Endothelial cell (in vitro differentiated cells): Measurements from ENCODE around the gene HDAC4. TPM values are rescaled to one million over a fixed set of nuclear protein-coding genes. Genes with fewer than 3 reads are reported as not detected.

Experiments
- DNase-seq: peaks from one replicate; pipeline ENCODE4 v3.0.0; 2021; ENCODE audit warnings: low spot score
- H3K27ac Mint-ChIP-seq: one replicate; pipeline ENCODE4 v1.8.0; 2021; ENCODE audit warnings: mixed read lengths, inconsistent platforms; ENCODE audit not compliant: unreplicated experiment
- H3K27me3 Mint-ChIP-seq: one replicate; pipeline ENCODE4 v1.8.0; 2021; ENCODE audit warnings: mild to moderate bottlenecking, moderate library complexity, mixed read lengths, inconsistent platforms; ENCODE audit not compliant: unreplicated experiment
- H3K36me3 Mint-ChIP-seq: one replicate; pipeline ENCODE4 v1.8.0; 2021; ENCODE audit warnings: mild to moderate bottlenecking, low read depth, mixed read lengths, inconsistent platforms; ENCODE audit not compliant: unreplicated experiment
- H3K4me1 Mint-ChIP-seq: one replicate; pipeline ENCODE4 v1.8.0; 2021; ENCODE audit warnings: mild to moderate bottlenecking, mixed read lengths, inconsistent platforms; ENCODE audit not compliant: unreplicated experiment
- H3K4me3 Mint-ChIP-seq: one replicate; pipeline ENCODE4 v1.8.0; 2021; ENCODE audit warnings: mild to moderate bottlenecking, mixed read lengths, inconsistent platforms; ENCODE audit not compliant: unreplicated experiment
- H3K9me3 Mint-ChIP-seq: one replicate; pipeline ENCODE4 v1.8.0; 2021; ENCODE audit warnings: mixed read lengths, inconsistent platforms; ENCODE audit not compliant: unreplicated experiment
- total RNA-seq: library from RNA; stranded (reverse); fragmentation: NEBNext Ultra II Directional; extraction: Animal tissue kit (Norgen Biotek cat#: 25700); gene quantifications from one replicate; pipeline ENCODE4 v1.2.1, GENCODE V29; 2021; ENCODE audit not compliant: unreplicated experiment
- TF ChIP-seq, protein P1 (sequence below): fragments of 200-600 bp; sonication (generic); IDR thresholded peaks from one replicate; pipeline ENCODE4 v1.5.0; 2021; ENCODE audit warnings: antibody characterized with exemption; ENCODE audit not compliant: unreplicated experiment

The HDAC4 gene
- total RNA-seq, 1 donor from 2014 or later, result 26.0 TPM

DNA sequence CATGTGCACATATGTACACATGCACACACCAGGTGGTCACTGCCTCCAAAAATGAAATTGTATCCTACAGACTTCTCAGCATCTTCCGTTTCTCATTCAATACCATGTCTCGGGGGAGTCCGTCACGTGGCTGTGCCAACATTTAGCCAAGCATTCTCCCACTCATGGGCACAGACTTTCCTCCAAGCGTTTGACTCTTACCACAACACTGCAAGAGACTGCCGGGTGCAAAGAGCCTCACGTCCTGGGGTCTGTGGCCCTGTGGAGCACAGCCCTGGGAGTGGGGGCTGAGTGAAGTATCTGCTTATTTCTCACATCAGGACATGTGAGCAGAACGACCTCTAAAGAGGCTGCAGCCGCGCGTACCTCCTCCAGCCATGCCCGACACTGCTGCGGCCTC is 28.0 kb downstream of the HDAC4 start:
- no peak overlapping the region for H3K27ac Mint-ChIP-seq
- no peak for DNase-seq

DNA sequence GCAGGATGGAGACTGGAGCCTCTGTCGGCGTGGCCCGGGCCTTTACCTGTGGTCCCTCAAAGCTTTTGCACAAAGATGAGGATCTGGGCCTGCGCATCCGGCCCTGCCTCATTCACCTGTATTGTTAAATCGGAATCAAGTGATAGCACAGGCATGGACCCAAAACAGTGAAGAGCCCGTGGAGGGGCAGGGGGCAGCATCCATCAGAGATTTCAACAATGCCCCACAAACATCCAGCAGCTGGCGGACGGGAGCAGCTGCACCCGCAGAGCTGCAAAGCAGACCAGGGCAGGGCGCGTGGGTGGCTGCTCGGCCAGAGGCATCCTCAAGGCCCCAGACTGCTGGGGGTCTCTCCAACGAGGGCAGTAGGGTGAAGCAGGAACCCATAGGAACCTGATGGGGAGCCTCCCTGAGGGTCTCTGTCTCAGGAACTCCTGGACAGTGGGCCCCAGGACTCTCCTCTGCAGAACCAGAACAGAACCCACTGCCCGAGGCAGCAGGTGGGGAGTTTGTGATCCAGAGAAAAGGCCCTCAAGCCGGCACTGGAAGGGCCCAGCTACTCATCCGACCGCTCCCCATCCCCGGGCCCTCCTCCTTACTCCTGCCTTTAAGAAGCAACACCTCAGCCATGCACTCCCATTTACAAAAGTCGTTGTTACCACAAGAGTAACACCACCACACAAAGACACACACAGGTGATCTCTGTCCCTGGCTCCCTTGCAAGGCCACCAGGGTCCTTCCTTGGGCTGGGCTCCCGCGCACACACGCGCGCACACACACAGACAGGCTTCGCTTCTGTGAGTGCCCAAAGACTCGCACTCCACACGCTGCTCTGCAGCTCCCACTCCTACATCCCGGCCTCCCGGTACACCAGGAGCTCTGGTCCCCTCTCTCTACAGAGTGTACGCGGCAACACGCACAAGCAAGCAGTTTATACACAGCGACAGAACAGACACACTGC is 28.8 kb downstream of the HDAC4 start:
- H3K27me3 Mint-ChIP-seq, result peaks cover 3% of the 10 kb centered on the region
- no peak overlapping the region for H3K4me3 Mint-ChIP-seq
- DNase-seq, result no peak
- TF ChIP-seq, protein P1, sequence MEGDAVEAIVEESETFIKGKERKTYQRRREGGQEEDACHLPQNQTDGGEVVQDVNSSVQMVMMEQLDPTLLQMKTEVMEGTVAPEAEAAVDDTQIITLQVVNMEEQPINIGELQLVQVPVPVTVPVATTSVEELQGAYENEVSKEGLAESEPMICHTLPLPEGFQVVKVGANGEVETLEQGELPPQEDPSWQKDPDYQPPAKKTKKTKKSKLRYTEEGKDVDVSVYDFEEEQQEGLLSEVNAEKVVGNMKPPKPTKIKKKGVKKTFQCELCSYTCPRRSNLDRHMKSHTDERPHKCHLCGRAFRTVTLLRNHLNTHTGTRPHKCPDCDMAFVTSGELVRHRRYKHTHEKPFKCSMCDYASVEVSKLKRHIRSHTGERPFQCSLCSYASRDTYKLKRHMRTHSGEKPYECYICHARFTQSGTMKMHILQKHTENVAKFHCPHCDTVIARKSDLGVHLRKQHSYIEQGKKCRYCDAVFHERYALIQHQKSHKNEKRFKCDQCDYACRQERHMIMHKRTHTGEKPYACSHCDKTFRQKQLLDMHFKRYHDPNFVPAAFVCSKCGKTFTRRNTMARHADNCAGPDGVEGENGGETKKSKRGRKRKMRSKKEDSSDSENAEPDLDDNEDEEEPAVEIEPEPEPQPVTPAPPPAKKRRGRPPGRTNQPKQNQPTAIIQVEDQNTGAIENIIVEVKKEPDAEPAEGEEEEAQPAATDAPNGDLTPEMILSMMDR, result no peak
- no peaks in the 10 kb centered on the region for H3K9me3 Mint-ChIP-seq
- no peak overlapping the region for H3K27ac Mint-ChIP-seq
- peaks cover 4% of the 10 kb centered on the region for H3K4me1 Mint-ChIP-seq
- no peaks in the 10 kb centered on the region for H3K36me3 Mint-ChIP-seq

More for the DNA sequence above, 28.0 kb downstream of the HDAC4 start:
- Mint-ChIP-seq H3K36me3 (peaks cover under 1% of the 10 kb centered on the region), H3K4me1 (peaks cover 4% of the 10 kb centered on the region), H3K4me3 (no peak overlapping the region), H3K9me3 (no peaks in the 10 kb centered on the region), H3K27me3 (peaks cover 3% of the 10 kb centered on the region)
- TF ChIP-seq, protein P1, result no peak

DNA sequence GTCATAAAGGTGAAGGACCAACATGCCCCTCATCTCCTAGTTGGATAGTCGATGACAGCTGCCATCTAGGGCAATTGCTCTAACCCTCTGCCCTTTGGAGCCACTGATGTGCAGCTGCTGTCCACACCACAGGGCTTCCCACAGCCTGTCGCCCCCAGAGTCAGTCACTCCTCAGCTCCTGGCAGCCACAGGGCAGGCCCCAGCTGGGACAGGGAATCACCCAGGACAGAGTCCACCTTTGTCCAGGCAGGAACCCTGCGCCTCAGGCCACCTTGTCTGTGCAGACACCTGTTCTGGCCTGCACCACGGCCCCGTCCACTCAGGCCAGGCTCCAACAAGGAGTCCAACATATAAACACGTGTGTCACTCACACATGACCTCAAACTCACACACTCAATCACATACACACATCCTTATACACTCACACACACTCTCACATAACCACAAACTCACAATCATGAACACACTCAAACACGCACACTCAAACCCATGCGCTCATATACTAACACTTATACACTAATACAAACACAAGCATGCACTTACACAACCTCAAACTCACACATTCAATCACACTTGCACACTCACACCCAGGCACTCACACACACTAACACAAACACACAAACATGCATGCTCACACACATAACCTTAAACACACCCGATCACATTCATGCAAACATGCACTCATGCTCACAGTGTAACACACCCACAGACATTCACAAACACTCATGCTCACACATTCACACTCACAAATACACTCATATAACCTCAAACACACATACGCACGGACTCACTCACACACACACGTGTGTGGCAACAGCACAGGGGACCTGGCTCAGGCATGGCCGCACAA is 29.7 kb downstream of the HDAC4 start:
- Mint-ChIP-seq H3K27me3 (peaks cover 3% of the 10 kb centered on the region), H3K27ac (no peak overlapping the region), H3K9me3 (no peaks in the 10 kb centered on the region), H3K36me3 (no peaks in the 10 kb centered on the region), H3K4me1 (peaks cover 4% of the 10 kb centered on the region), H3K4me3 (no peak overlapping the region)
- TF ChIP-seq, protein P1, result no peak
- DNase-seq, result no peak

DNA sequence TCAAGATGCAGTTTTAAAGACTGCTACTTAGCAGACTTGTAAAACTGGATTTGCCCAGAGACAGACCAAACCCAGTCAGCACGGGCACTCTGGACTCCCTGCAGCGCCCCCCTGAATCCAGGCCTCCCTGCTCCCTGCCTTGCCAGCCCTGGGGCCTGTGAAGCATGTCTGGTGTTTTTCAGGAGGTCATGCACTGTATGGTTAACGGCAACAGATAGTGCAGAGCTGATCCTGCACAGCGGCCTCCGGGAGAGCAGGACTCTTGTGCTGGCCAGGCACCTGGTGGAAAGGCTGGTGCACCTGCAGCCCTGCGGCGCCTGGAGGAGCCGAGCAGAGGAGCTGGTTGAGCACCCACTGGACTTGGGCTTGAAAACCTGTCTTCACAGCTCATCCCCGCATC is 30.4 kb downstream of the HDAC4 start:
- H3K4me1 Mint-ChIP-seq, result peaks cover 4% of the 10 kb centered on the region
- H3K27ac Mint-ChIP-seq, result no peak overlapping the region
- no peaks in the 10 kb centered on the region for H3K36me3 Mint-ChIP-seq
- H3K9me3 Mint-ChIP-seq, result no peaks in the 10 kb centered on the region
- no peak overlapping the region for H3K4me3 Mint-ChIP-seq
- H3K27me3 Mint-ChIP-seq, result peaks cover 3% of the 10 kb centered on the region
- no peak for DNase-seq
- TF ChIP-seq, protein P1, result no peak
